Measurements from ENCODE around the gene OR2V1. TPM values are rescaled to one million over a fixed set of nuclear protein-coding genes. Genes with fewer than 3 reads are reported as not detected.
"Not testable (repeated sequence)": the region's sequence is repeated elsewhere in the genome, so short reads cannot be mapped to it uniquely, and the experiment has no call there.

The OR2V1 gene
- total and polyA plus RNA-seq, 8 donors, result 0.06 TPM; not detected in 6

GRCh38 chr5:181173027-181173419, 42.1 kb upstream of the OR2V1 start:
- no peak for DNase-seq
- intact Hi-C loops (cut with DNase I), result no loop called here
- peak; percentile 40 for ATAC-seq
- H3K4me1 ChIP-seq, result peaks cover 0 to 17% of the 10 kb centered on the region in 2 donors
- no peaks in the 10 kb centered on the region for H3K9me3 ChIP-seq
- H3K27ac ChIP-seq, result peak overlapping the region in 1 of 2 donors; percentile 13
- H3K4me3 ChIP-seq, result no peak overlapping the region
- TF ChIP-seq CTCF (IDR thresholded peaks at IDR 0.05), result no peak
- peaks cover 63 to 96% of the 10 kb centered on the region in 2 donors for H3K27me3 ChIP-seq
- no peaks in the 10 kb centered on the region for H3K36me3 ChIP-seq

GRCh38 chr5:181171782-181172181, 40.8 kb upstream of the OR2V1 start:
- no peak for ATAC-seq
- no peaks in the 10 kb centered on the region for H3K36me3 ChIP-seq
- H3K9me3 ChIP-seq, result no peaks in the 10 kb centered on the region
- H3K27ac ChIP-seq, result no peak overlapping the region
- H3K4me1 ChIP-seq, result peaks cover 0 to 17% of the 10 kb centered on the region in 2 donors
- DNase-seq, result no peak
- TF ChIP-seq CTCF (IDR thresholded peaks at IDR 0.05), result no peak
- intact Hi-C loops (cut with DNase I), result no loop called here
- peaks cover 71 to 98% of the 10 kb centered on the region in 2 donors for H3K27me3 ChIP-seq
- no peak overlapping the region for H3K4me3 ChIP-seq

- H3K27ac ChIP-seq, result no peak overlapping the region
- ATAC-seq (no peak), DNase-seq (no peak)
- H3K4me3 ChIP-seq, result no peak overlapping the region
- no peaks in the 10 kb centered on the region for H3K36me3 ChIP-seq
- intact Hi-C loops (cut with DNase I), result no loop called here
- TF ChIP-seq CTCF (IDR thresholded peaks at IDR 0.05), result no peak
- H3K27me3 ChIP-seq, result peaks cover 69 to 100% of the 10 kb centered on the region in 2 donors
- H3K9me3 ChIP-seq, result no peaks in the 10 kb centered on the region
- H3K4me1 ChIP-seq, result peaks cover 0 to 17% of the 10 kb centered on the region in 2 donors
These were observed 40.0 kb upstream of the OR2V1 start for GRCh38 chr5:181170996-181171395.

GRCh38 chr5:181170237-181170825, 39.4 kb upstream of the OR2V1 start:
- no peak for TF ChIP-seq CTCF (IDR thresholded peaks at IDR 0.05)
- H3K9me3 ChIP-seq, result no peaks in the 10 kb centered on the region
- DNase-seq (no peak), ATAC-seq (peak; percentile 55)
- H3K4me1 ChIP-seq, result peaks cover 0 to 17% of the 10 kb centered on the region in 2 donors
- peaks cover 69 to 100% of the 10 kb centered on the region in 2 donors for H3K27me3 ChIP-seq
- intact Hi-C loops (cut with DNase I), result no loop called here
- H3K36me3 ChIP-seq, result no peaks in the 10 kb centered on the region
- no peak overlapping the region for H3K27ac ChIP-seq
- no peak overlapping the region for H3K4me3 ChIP-seq

- H3K27ac ChIP-seq; H3K36me3 ChIP-seq; intact Hi-C loops (cut with DNase I); H3K9me3 ChIP-seq; H3K4me3 ChIP-seq: not testable (repeated sequence)
- peaks cover 0 to 17% of the 10 kb centered on the region in 2 donors for H3K4me1 ChIP-seq
- peaks cover 70 to 100% of the 10 kb centered on the region in 2 donors for H3K27me3 ChIP-seq
- ATAC-seq (peak; percentile 16), DNase-seq (peak in 2 of 4 donors; percentile 43 to 80)
These were observed 38.7 kb upstream of the OR2V1 start for GRCh38 chr5:181169459-181170236.
